Right cardiac atrium (tissue), 5 donors: ENCODE results near the gene MICU1. TPM values are rescaled to one million over a fixed set of nuclear protein-coding genes. Genes with fewer than 3 reads are reported as not detected.
"Not testable (repeated sequence)": the region's sequence is repeated elsewhere in the genome, so short reads cannot be mapped to it uniquely, and the experiment has no call there.

ENCODE experiments used
- ATAC-seq, 2 donors: fragments of 200-7000 bp; cut with Tn5 transposase; one replicate each; pipeline versions ENCODE4 v1.8.0 to v1.9.1; 2020; ENCODE audit warnings: moderate library complexity in 2 of 2, mild to moderate bottlenecking in 1 of 2
- DNase-seq, 3 donors: peaks; one replicate each; pipeline ENCODE4 v3.0.0-alpha.2; 2020
- H3K27ac ChIP-seq: one replicate; pipeline ENCODE4 v1.5.1; 2013; ENCODE audit warnings: mild to moderate bottlenecking, low read length, control low read depth, moderate library complexity
- H3K27me3 ChIP-seq: one replicate; pipeline ENCODE4 v1.6.1; 2013; ENCODE audit not compliant: control insufficient read depth, insufficient read depth
- H3K4me1 ChIP-seq: one replicate; pipeline ENCODE4 v1.6.1; 2013; ENCODE audit warnings: low read length; ENCODE audit not compliant: control insufficient read depth, insufficient read depth
- H3K4me3 ChIP-seq: one replicate; pipeline ENCODE4 v1.5.1; 2013; ENCODE audit warnings: low read length, control low read depth
- H3K9me3 ChIP-seq: one replicate; pipeline ENCODE4 v1.6.1; 2013; ENCODE audit warnings: low read length; ENCODE audit not compliant: control insufficient read depth
- whole genome bisulfite sequencing: extraction: QIAGEN DNeasy Blood & Tissue Kit; methylation state at CpG from one replicate; pipeline ENCODE4 v1.1.7; 2013; 5-methylcytosine and 5-hydroxymethylcytosine counted together
- intact Hi-C, 4 donors: fragments of 100-400 bp; cut with DNase I; formaldehyde crosslinking; loops; one replicate each; pipeline versions ENCODE4 v1.11.0 to v1.14.0; 2022 to 2023
- polyA plus RNA-seq: library from polyadenylated mRNA; stranded (reverse); fragments of 200-250 nt; gene quantifications from one replicate; pipeline ENCODE4 v1.2.3, GENCODE V29; 2013
- total RNA-seq, 4 donors: library from RNA; stranded (reverse); fragmentation: NEBNext Ultra II Directional; extraction: Animal tissue kit (Norgen Biotek cat#: 25700); gene quantifications; one replicate each; pipeline ENCODE4 v1.2.1, GENCODE V29; 2021
- donor health status: healthy with polysubstance abuse.
- donor health status: DM: no; HTN: yes; CAD: no.
- donor health status: DM: no; HTN: no; CAD: no.
- donor health status: DM: no; HTN: yes; CAD: no; lungs with severe emphysema.
- donor health status: DM: yes; HTN: yes; CAD: no.

The MICU1 gene
- total and polyA plus RNA-seq, 5 donors: 35.3 to 51.2 (median 42.0) TPM

- no peak for ATAC-seq
- no peaks in the 10 kb centered on the region for H3K4me1 ChIP-seq
- no peak overlapping the region for H3K4me3 ChIP-seq
- H3K27me3 ChIP-seq: no peaks in the 10 kb centered on the region
- no peak overlapping the region for H3K27ac ChIP-seq
- intact Hi-C loops: no loop called here
- DNase-seq: no peak
- WGBS: 90% methylated on average over 1 of the region's 1 CpG
- no peaks in the 10 kb centered on the region for H3K9me3 ChIP-seq
These were observed 153.6 kb downstream of the MICU1 start for GRCh38 chr10:72472306-72472705.

DNA sequence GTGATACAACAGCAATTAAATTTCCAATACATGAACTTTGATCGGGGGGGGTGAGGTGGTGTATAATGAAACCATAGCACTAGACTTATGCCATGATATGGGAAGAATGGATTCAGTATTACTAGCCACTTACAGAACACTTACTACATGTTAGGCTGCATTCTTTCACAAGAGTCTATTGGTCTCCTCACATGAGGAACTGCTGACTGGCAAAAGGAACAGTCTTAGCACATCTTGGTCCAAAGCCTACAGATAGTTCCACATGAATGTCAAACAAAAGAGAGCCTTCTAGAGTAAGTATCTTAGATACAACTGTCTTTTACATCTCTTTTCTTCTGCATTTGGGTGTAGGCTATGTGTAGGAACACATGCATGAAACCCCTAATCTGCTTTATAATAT, 155.2 kb downstream of the MICU1 start:
- DNase-seq (no peak), ATAC-seq (no peak)
- WGBS: 92% methylated on average over 1 of the region's 1 CpG
- Histone ChIP-seq H3K4me3 (no peak overlapping the region), H3K27ac (no peak overlapping the region), H3K9me3 (no peaks in the 10 kb centered on the region), H3K4me1 (no peaks in the 10 kb centered on the region), H3K27me3 (no peaks in the 10 kb centered on the region)
- intact Hi-C loops: no loop called here

DNA sequence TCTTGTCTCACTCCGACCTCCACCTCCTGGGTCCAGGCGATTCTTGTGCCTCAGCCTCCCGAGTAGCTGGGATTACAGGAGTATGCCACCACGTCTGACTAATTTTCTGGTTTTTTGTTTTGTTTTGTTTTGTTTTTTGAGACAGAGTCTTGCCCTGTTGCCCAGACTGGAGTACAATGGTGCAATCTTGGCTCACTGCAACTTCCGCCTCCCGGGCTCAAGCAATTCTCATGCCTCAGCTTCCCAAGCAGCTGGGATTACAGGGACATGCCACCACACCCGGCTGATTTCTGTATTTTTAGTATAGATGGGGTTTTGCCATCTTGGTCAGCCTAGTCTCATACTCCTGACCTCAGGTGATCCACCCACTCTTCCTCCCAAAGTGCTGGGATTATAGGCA, 158.8 kb downstream of the MICU1 start:
- DNase-seq, H3K27ac ChIP-seq, H3K9me3 ChIP-seq, H3K4me3 ChIP-seq, H3K4me1 ChIP-seq, ATAC-seq, intact Hi-C loops, H3K27me3 ChIP-seq: not testable (repeated sequence)
- 92% methylated on average over 7 of the region's 7 CpGs for WGBS

DNA sequence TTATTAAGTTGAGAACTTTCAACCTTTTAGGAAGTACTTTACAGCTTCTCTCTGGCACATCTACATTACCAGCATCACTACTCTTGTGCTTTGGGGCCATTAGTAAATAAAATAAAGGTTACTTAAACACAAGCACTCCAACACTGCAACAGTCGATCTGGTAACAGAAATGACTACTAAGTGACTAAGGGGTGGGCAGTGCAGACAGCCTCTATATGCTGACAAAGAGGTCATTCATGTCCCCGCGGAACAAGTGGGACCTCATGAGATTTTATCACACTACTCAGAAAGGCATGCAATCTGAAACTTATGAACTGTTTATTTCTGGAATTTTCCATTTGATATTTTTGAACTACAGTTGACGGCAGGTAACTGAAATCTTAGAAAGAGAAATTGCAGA, 159.9 kb downstream of the MICU1 start:
- H3K4me3 ChIP-seq: no peak overlapping the region
- DNase-seq: no peak
- no peaks in the 10 kb centered on the region for H3K4me1 ChIP-seq
- no peaks in the 10 kb centered on the region for H3K27me3 ChIP-seq
- WGBS: 73% methylated on average over 4 of the region's 4 CpGs
- ATAC-seq: no peak
- no peaks in the 10 kb centered on the region for H3K9me3 ChIP-seq
- intact Hi-C loops: no loop called here
- H3K27ac ChIP-seq: no peak overlapping the region

DNA sequence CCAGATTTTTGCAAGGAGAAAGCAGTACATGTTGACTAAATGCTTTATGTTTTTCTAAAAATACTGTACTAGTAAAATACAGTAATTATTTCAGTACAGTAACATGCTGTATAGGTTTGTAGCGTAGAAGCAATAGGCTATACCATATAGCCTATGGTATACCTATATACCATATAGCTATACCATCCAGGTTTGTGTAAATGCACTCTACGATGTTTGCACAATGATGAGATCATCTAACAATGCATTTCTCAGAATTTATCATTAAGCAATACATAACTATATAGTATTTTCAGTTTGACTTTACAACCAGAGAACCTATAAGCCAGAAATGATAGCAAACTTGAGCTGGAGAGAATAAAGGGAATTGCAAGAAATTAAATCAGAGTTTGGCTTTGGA, 161.4 kb downstream of the MICU1 start:
- Histone ChIP-seq H3K9me3 (no peaks in the 10 kb centered on the region), H3K27ac (no peak overlapping the region), H3K4me3 (no peak overlapping the region), H3K4me1 (no peaks in the 10 kb centered on the region), H3K27me3 (no peaks in the 10 kb centered on the region)
- no peak for DNase-seq
- WGBS: 77% methylated on average over 2 of the region's 2 CpGs
- ATAC-seq: no peak
- intact Hi-C loops: no loop called here

- Histone ChIP-seq H3K9me3 (no peaks in the 10 kb centered on the region), H3K4me3 (no peak overlapping the region), H3K4me1 (no peaks in the 10 kb centered on the region), H3K27ac (no peak overlapping the region), H3K27me3 (no peaks in the 10 kb centered on the region)
- 95% methylated on average over 3 of the region's 3 CpGs for WGBS
- DNase-seq (no peak), ATAC-seq (no peak)
- intact Hi-C loops: no loop called here
These were observed 163.6 kb downstream of the MICU1 start for GRCh38 chr10:72462261-72462660.

DNA sequence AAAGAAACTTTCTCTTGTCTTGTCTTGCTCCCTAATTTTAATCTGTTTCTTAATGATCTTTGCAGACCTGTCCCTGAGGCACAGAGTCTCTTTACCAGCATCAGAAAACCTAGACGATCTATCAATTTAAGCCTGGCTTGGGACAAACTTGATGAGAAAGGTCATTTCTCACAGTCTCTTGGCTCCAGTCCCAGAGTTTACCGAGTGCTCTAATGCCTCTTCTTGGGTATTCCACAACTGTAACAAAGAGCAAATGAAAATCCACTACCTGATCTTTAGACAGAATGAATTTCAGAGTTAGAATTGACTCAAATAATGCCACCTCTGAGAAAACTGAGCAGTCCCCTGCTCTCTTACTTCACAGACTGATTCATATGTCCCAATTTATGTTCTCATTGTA, 164.8 kb downstream of the MICU1 start:
- intact Hi-C loops: no loop called here
- Histone ChIP-seq H3K27ac (no peak overlapping the region), H3K4me1 (peaks cover 3% of the 10 kb centered on the region), H3K9me3 (no peaks in the 10 kb centered on the region), H3K27me3 (no peaks in the 10 kb centered on the region), H3K4me3 (no peak overlapping the region)
- ATAC-seq: no peak
- WGBS: 15% methylated on average over 2 of the region's 2 CpGs
- DNase-seq: no peak

DNA sequence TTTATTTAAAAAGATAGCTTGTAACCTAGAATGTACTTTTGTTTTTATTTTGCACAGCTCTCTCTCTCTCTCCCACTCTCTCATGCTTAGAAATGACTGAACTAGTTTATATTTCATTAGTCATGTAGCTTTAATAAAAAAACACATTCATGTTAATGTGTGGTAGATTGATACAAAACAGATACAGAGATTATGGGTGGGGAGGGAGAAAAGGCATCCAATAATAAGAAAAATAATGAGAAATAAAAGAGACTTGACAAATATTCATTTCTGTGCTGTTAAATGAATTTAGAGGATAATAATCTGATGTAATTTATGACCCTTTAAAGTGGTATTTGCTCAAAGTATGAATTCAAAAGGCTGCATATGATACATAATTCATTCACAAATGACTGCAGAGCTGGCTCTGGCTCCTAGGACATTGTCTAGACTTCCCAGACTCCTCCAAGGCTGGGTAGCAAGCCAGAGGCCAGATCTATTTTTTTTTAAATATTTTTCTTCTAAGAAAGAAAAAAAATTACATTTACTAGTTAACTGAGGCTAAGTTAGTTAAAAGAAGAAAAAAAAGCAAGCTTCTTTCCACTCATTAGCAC, 165.5 kb downstream of the MICU1 start:
- ATAC-seq (no peak), DNase-seq (no peak)
- Histone ChIP-seq H3K4me3 (no peak overlapping the region), H3K27me3 (no peaks in the 10 kb centered on the region), H3K27ac (no peak overlapping the region), H3K4me1 (peaks cover 7% of the 10 kb centered on the region), H3K9me3 (no peaks in the 10 kb centered on the region)
- intact Hi-C loops: no loop called here

- Histone ChIP-seq H3K27me3 (no peaks in the 10 kb centered on the region), H3K27ac (no peak overlapping the region), H3K4me3 (no peak overlapping the region), H3K4me1 (peaks cover 7% of the 10 kb centered on the region), H3K9me3 (no peaks in the 10 kb centered on the region)
- intact Hi-C loops: no loop called here
- DNase-seq (no peak), ATAC-seq (no peak)
- WGBS: 73% methylated on average over 3 of the region's 3 CpGs
These were observed 166.6 kb downstream of the MICU1 start for GRCh38 chr10:72459301-72459700.

- WGBS: 47% methylated on average over 3 of the region's 3 CpGs
- DNase-seq: peak in 1 of 3 donors; percentile 48
- Histone ChIP-seq H3K27ac (peak overlapping the region; percentile 37), H3K9me3 (no peaks in the 10 kb centered on the region), H3K4me1 (peaks cover 7% of the 10 kb centered on the region), H3K4me3 (no peak overlapping the region), H3K27me3 (no peaks in the 10 kb centered on the region)
- peak; percentile 43 to 79 for ATAC-seq
- intact Hi-C loops: no loop called here
These were observed 169.8 kb downstream of the MICU1 start for GRCh38 chr10:72455889-72456595.

DNA sequence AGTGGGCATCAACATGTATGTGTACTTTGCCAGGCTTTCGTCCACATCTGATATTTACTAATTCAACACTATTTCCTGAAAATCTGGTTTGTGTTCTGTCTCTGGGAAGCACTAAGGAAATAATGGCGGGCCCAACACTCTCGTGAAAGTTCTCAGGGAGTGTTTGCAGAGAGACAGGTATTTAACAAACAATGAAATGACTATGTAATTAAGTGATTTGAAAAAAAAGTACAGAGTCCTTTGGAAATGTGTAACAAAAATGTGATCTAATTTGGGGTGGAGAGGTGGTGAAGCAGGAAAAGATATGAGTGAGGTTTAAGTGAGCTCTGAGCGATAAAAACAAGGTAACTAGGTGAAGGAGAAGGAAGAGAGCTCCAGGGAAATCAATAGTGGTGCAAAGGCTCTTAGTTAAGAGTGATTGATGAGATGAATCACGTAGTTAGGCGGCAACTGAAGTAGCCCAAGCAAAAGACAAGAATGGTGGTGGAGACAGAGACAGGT, 175.9 kb downstream of the MICU1 start:
- Histone ChIP-seq H3K4me1 (no peaks in the 10 kb centered on the region), H3K27ac (no peak overlapping the region), H3K4me3 (no peak overlapping the region), H3K9me3 (no peaks in the 10 kb centered on the region), H3K27me3 (no peaks in the 10 kb centered on the region)
- intact Hi-C loops: no loop called here
- 93% methylated on average over 6 of the region's 6 CpGs for WGBS
- no peak for ATAC-seq
- no peak for DNase-seq
